GM21825 (cell line): ENCODE measurements around the gene KLHL10.

ENCODE experiments used
- ATAC-seq: cut with Tn5 transposase; IDR thresholded peaks from one replicate; pipeline ENCODE4 v1.9.1; 2021; ENCODE audit warnings: mild to moderate bottlenecking, moderate library complexity; ENCODE audit not compliant: unreplicated experiment

The KLHL10 gene

DNA sequence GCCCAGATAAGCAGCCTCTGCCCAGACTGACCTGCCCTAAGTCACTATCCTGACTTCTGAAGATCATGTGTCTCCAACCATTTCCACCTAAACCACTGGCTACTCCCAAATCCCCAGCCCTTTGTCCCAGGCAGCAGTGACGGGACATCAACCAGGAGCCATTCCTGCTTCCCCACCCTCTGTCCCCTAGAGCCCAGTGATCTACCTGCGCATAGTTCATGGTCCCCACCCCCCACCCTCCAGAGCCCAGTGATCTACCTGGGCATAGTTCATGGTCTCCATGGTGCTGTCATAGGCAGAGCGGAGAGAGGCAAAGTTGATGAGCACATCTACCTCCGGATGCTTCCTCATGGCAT, 54.4 kb downstream of the KLHL10 start:
- ATAC-seq, result no peak

DNA sequence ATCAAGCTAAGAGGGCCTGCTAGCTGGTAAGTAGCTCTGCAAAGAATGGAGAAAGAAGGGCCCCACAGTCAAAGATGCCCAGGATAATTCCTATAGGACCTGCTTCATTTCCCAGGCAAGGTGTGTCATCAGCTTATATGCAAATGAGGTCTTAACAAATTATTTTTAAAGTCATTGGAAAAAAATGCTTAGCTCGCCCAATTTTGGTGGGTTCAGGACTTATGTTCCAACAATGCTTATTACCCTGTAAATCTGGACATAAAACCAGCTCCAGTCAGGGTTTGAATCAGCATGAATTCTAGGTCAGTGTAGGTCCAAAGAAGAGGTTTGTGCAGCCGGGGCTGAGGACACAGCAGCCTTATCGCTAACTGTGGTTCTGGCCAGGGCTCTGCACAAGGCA, 55.8 kb downstream of the KLHL10 start:
- ATAC-seq, result no peak

DNA sequence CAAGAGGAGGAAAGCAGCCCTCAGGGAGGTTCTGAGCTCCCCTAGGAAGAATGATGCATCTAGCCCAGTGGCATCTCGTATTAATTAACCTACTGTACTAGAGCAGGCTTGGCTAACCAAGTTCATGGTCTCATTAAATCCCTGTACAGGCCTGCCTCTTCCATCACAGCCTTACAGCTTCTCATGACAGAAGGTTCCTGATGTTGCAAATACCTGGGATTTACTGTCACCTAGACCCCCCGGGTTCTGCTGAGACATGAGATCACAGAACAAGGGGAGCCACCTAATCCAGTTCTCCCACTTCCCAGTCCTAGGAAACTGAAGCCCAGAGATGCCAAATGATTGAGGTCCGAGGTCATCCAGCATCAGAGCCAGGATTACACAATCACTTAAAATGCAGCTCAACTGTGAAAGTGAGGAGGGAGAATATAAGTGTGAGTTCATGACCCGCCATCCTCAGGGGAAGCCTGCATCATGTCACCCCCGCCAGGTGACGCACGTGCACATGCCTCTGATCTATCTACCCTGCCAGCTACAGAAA, 57.2 kb downstream of the KLHL10 start:
- no peak for ATAC-seq

DNA sequence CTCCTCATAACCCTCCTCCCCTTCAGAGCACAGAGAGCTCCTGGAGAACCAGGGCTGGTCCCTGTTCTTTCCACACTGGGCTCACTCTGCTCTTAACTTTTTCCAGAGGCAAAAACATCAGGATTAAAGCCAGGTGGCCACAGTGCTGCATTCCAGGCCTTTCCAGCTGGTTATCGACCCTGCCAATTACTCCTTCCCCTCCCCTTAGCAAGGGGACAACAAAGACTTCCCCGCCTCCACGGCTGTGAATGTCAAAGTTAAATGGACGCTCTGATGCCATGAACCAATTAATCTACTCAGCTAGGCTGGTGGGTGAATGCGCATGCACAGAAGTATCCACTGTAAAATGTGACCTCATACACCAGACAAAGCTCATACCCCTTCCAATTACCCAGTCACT, 58.0 kb downstream of the KLHL10 start:
- ATAC-seq, result no peak

DNA sequence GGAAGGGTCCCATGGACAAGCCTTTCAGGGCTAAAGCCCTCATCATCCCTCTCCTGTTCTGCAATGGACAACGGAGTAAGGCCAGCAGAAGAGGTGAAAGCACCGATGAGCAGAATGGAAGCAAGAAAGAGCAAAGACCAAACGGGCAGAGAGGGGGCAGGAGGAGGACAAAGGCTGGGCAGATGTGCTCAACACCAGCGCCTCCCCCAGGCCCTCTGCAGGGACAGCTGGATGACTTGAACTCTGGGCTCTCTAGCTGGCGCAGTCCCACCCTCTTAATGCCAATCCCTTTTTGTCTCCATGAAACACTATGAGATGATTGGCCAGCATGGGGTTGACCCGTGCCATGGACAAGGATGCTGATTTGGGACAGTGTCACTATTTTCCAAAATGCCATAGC, 59.1 kb downstream of the KLHL10 start:
- no peak for ATAC-seq
